ENCODE measurements around the gene BAD. TPM values are rescaled to one million over a fixed set of nuclear protein-coding genes. Genes with fewer than 3 reads are reported as not detected.

Gene BAD
- total RNA-seq, 1 donor from 2014 or later: 83.5 TPM

DNA sequence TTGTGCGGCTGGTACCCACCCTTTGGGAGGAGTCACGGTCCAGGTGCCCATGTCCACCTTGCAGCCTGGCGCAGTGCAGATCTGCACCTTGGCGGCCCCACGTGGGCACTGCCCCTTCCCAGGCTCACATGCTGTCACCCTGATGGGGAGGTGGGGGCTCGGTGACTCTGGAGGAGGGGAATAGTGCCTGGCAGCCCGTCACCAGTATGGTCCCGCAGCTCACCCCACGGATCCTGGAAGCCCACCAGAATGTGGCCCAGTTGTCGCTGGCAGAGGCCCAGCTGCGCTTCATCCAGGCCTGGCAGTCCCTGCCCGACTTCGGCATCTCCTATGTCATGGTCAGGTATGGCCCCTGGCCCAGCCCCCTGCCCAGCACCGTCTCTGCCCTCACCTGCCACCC, 63.7 kb downstream of the BAD start:
- intact Hi-C loops (cut with DNase I): no loop called here
- H3K4me1 ChIP-seq: peaks cover 22% of the 10 kb centered on the region
- H3K27ac ChIP-seq: no peak overlapping the region
- DNase-seq (ENCODE audit: extremely low spot score in 2 of 2): no peak
- H3K9me3 ChIP-seq: no peaks in the 10 kb centered on the region
- H3K36me3 ChIP-seq: no peaks in the 10 kb centered on the region
- TF ChIP-seq POLR2AphosphoS5 (IDR thresholded peaks at IDR 0.05; ENCODE audit: insufficient read depth in 1 of 2, low read depth in 1 of 2) (no peak), POLR2A (IDR thresholded peaks at IDR 0.05) (no peak)
- TF ChIP-seq, protein P1, sequence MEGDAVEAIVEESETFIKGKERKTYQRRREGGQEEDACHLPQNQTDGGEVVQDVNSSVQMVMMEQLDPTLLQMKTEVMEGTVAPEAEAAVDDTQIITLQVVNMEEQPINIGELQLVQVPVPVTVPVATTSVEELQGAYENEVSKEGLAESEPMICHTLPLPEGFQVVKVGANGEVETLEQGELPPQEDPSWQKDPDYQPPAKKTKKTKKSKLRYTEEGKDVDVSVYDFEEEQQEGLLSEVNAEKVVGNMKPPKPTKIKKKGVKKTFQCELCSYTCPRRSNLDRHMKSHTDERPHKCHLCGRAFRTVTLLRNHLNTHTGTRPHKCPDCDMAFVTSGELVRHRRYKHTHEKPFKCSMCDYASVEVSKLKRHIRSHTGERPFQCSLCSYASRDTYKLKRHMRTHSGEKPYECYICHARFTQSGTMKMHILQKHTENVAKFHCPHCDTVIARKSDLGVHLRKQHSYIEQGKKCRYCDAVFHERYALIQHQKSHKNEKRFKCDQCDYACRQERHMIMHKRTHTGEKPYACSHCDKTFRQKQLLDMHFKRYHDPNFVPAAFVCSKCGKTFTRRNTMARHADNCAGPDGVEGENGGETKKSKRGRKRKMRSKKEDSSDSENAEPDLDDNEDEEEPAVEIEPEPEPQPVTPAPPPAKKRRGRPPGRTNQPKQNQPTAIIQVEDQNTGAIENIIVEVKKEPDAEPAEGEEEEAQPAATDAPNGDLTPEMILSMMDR (IDR thresholded peaks at IDR 0.05): no peak
- H3K27me3 ChIP-seq: no peaks in the 10 kb centered on the region
- H3K4me3 ChIP-seq: no peak overlapping the region

- no peak for DNase-seq (ENCODE audit: extremely low spot score in 2 of 2)
- Histone ChIP-seq H3K27me3 (no peaks in the 10 kb centered on the region), H3K4me3 (no peak overlapping the region), H3K36me3 (no peaks in the 10 kb centered on the region), H3K4me1 (peaks cover 17% of the 10 kb centered on the region), H3K9me3 (no peaks in the 10 kb centered on the region), H3K27ac (no peak overlapping the region)
- TF ChIP-seq POLR2AphosphoS5 (IDR thresholded peaks at IDR 0.05; ENCODE audit: insufficient read depth in 1 of 2, low read depth in 1 of 2) (no peak), POLR2A (IDR thresholded peaks at IDR 0.05) (no peak)
- TF ChIP-seq, protein P1 (IDR thresholded peaks at IDR 0.05): no peak
- intact Hi-C loops (cut with DNase I): no loop called here
These were observed 64.2 kb downstream of the BAD start for GRCh38 chr11:64220271-64220670.

Small RNAs within 50 kb of the gene (small RNA-seq; reads per million reads assigned to genes)
- not detected for gene RF00019

Other genes starting within 250 kb of the BAD start
- gene FLRT1, start 248.7 kb downstream of the BAD start, total RNA-seq: 0.49 TPM
- gene MACROD1, start 118.6 kb downstream of the BAD start, total RNA-seq: 61.4 TPM
- 91.3 TPM for gene STIP1, start 98.5 kb downstream of the BAD start, total RNA-seq
- gene FERMT3, start 77.9 kb downstream of the BAD start, total RNA-seq: 24.3 TPM
- 27.7 TPM for gene TRPT1, start 58.5 kb downstream of the BAD start, total RNA-seq
- gene NUDT22, start 58.4 kb downstream of the BAD start, total RNA-seq: 38.8 TPM
- gene DNAJC4, start 54.1 kb downstream of the BAD start, total RNA-seq: 43.7 TPM
- 44.9 TPM for gene VEGFB, start 50.1 kb downstream of the BAD start, total RNA-seq
- gene FKBP2, start 43.6 kb downstream of the BAD start, total RNA-seq: 66.0 TPM
- gene PPP1R14B, start 37.7 kb downstream of the BAD start, total RNA-seq: 85.2 TPM
- gene PLCB3, start 33.1 kb downstream of the BAD start, total RNA-seq: 33.1 TPM
- gene GPR137, start 1.2 kb upstream of the BAD start, total RNA-seq: 20.6 TPM
- gene KCNK4, start 6.6 kb upstream of the BAD start, total RNA-seq: 0.98 TPM
- not detected for gene CATSPERZ, start 15.7 kb upstream of the BAD start, total RNA-seq
- 44.4 TPM for gene ESRRA, start 20.9 kb upstream of the BAD start, total RNA-seq
- gene TRMT112, start 32.9 kb upstream of the BAD start, total RNA-seq: 195 TPM
- 229 TPM for gene PRDX5, start 33.5 kb upstream of the BAD start, total RNA-seq
- 7.9 TPM for gene CCDC88B, start 55.5 kb upstream of the BAD start, total RNA-seq
- gene RPS6KA4, start 74.5 kb upstream of the BAD start, total RNA-seq: 39.3 TPM